Right atrium auricular region (tissue), 2 donors: ENCODE results near the gene MANF. TPM values are rescaled to one million over a fixed set of nuclear protein-coding genes. Genes with fewer than 3 reads are reported as not detected.

Source experiments
- DNase-seq: peaks from one replicate; pipeline ENCODE4 v3.0.0-alpha.2; 2019; ENCODE audit warnings: low spot score
- H3K27ac ChIP-seq, 2 donors: fragments of 200-600 bp; sonication (generic); 1 replicate in 1 of 2; 2 replicates in 1 of 2; pipeline ENCODE4 v1.5.1; 2016 to 2019
- H3K27me3 ChIP-seq, 2 donors: fragments of 200-600 bp; sonication (generic); one replicate each; pipeline versions ENCODE4 v1.5.1 to v1.6.0; 2017 to 2019
- H3K36me3 ChIP-seq: fragments of 200-600 bp; sonication (generic); one replicate; pipeline ENCODE4 v1.5.1; 2016
- H3K4me1 ChIP-seq, 2 donors: fragments of 200-600 bp; sonication (generic); one replicate each; pipeline versions ENCODE4 v1.5.1 to v1.6.0; 2017 to 2019
- H3K4me3 ChIP-seq, 2 donors: fragments of 200-600 bp; sonication (generic); 1 replicate in 1 of 2; 2 replicates in 1 of 2; pipeline ENCODE4 v1.5.1; 2017 to 2019; ENCODE audit warnings: mild to moderate bottlenecking in 1 of 2, moderate library complexity in 1 of 2
- H3K9me3 ChIP-seq, 2 donors: fragments of 200-600 bp; sonication (generic); one replicate each; pipeline ENCODE4 v1.5.1; 2019
- CTCF ChIP-seq, 2 donors: fragments of 200-600 bp; sonication (generic); IDR thresholded peaks; one replicate each; pipeline ENCODE4 v1.5.1; 2019; ENCODE audit warnings: antibody characterized with exemption in 2 of 2
- total RNA-seq, 2 donors: library from RNA; depleted of rRNA; stranded (reverse); fragments of >200 nt; gene quantifications; one replicate each; pipeline ENCODE4 v1.1.0, GENCODE V29; 2016

MANF gene
- total RNA-seq, 2 donors from 2014 or later: 41.7 to 46.9 TPM

- DNase-seq: no peak
- no peak for TF ChIP-seq CTCF (IDR thresholded peaks at IDR 0.05)
Measured at GRCh38 chr3:51374456-51374855, 10.6 kb upstream of the MANF start.

DNA sequence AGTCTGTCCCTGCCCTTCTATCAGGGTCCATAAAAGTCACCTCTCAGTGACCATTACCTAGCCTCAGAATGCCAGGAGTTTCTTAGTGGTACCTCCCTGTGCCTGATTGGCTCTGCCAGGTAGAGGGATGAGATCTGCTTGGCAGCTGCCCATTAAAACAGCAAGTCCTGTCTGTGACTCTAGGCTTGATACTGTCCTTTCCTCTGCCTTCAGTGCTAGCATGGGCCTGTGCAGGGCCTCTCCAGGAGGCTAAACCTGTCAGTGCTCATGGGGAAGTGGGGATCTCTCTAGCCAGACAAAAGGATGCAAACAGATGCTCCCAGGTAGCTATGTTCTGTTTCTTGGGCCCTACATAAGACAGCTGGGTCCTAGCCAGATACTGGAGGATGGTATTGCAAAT lies 10.0 kb upstream of the MANF start:
- H3K27me3 ChIP-seq: no peaks in the 10 kb centered on the region
- H3K9me3 ChIP-seq: no peaks in the 10 kb centered on the region
- no peak overlapping the region for H3K27ac ChIP-seq
- H3K4me1 ChIP-seq: no peaks in the 10 kb centered on the region
- no peaks in the 10 kb centered on the region for H3K36me3 ChIP-seq
- no peak overlapping the region for H3K4me3 ChIP-seq
- no peak for DNase-seq
- TF ChIP-seq CTCF (IDR thresholded peaks at IDR 0.05): no peak

More at GRCh38 chr3:51374456-51374855, 10.6 kb upstream of the MANF start:
- H3K4me3 ChIP-seq: no peak overlapping the region
- no peak overlapping the region for H3K27ac ChIP-seq
- no peaks in the 10 kb centered on the region for H3K36me3 ChIP-seq
- no peaks in the 10 kb centered on the region for H3K27me3 ChIP-seq
- H3K4me1 ChIP-seq: no peaks in the 10 kb centered on the region
- H3K9me3 ChIP-seq: no peaks in the 10 kb centered on the region

DNA sequence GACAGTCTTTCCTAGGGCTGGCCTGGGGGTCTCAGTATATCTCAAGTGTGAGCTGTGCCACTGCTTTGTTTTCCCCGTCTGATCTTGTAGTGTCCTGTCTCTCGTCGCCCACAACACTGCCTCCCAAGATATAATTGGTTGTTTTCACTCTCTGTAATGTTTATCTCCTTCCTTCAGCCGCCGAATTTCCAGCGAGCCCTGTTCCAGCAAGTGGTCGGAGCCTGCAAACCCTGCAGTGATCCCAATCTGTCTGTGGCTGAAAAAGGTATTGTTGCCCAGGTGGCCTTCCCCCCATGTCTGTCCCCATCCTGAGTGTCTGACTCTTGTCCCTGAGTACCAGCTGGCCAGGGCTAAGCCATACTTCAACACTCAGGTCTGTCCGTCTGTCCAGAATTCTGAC lies 9.5 kb upstream of the MANF start:
- no peak for DNase-seq
- TF ChIP-seq CTCF (IDR thresholded peaks at IDR 0.05): no peak

GRCh38 chr3:51378065-51378464 lies 7.0 kb upstream of the MANF start:
- Histone ChIP-seq H3K4me1 (no peaks in the 10 kb centered on the region), H3K27me3 (no peaks in the 10 kb centered on the region)
- no peak for DNase-seq

More for the DNA sequence above, 9.5 kb upstream of the MANF start:
- no peaks in the 10 kb centered on the region for H3K36me3 ChIP-seq
- H3K4me1 ChIP-seq: no peaks in the 10 kb centered on the region
- H3K4me3 ChIP-seq: no peak overlapping the region
- H3K27me3 ChIP-seq: no peaks in the 10 kb centered on the region
- no peak overlapping the region for H3K27ac ChIP-seq
- H3K9me3 ChIP-seq: no peaks in the 10 kb centered on the region

GRCh38 chr3:51378726-51379125 lies 6.4 kb upstream of the MANF start:
- no peaks in the 10 kb centered on the region for H3K27me3 ChIP-seq
- no peak for TF ChIP-seq CTCF (IDR thresholded peaks at IDR 0.05)
- no peak overlapping the region for H3K4me3 ChIP-seq
- no peak overlapping the region for H3K27ac ChIP-seq
- peaks cover 0 to 5% of the 10 kb centered on the region in 2 donors for H3K4me1 ChIP-seq
- H3K36me3 ChIP-seq: no peaks in the 10 kb centered on the region
- DNase-seq: no peak
- H3K9me3 ChIP-seq: no peaks in the 10 kb centered on the region

More at GRCh38 chr3:51378065-51378464, 7.0 kb upstream of the MANF start:
- Histone ChIP-seq H3K4me3 (no peak overlapping the region), H3K36me3 (no peaks in the 10 kb centered on the region), H3K9me3 (no peaks in the 10 kb centered on the region), H3K27ac (no peak overlapping the region)
- no peak for TF ChIP-seq CTCF (IDR thresholded peaks at IDR 0.05)

DNA sequence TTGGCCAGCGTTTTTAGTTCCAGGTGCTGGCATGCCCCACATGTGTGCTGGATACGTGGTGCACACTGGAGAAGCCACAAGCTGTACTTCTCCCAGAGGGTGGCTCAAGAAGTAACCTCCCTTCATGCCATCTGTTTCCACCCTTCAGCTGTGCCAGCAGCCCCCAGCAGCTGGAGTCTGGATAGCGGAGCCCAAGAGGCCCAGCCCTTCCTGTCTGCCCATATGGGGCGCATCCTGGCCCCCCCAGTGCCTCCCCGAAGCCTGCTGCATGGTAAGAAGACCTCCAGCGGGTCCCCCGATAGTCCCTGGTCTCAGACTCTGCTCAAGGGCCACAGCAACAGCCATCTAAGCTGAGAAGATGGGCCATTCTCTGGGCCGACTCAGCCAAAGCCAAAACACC lies 5.8 kb upstream of the MANF start:
- H3K4me1 ChIP-seq: peaks cover 0 to 11% of the 10 kb centered on the region in 2 donors
- H3K27me3 ChIP-seq: no peaks in the 10 kb centered on the region
- H3K4me3 ChIP-seq: no peak overlapping the region
- no peaks in the 10 kb centered on the region for H3K9me3 ChIP-seq
- no peaks in the 10 kb centered on the region for H3K36me3 ChIP-seq
- H3K27ac ChIP-seq: no peak overlapping the region
- no peak for TF ChIP-seq CTCF (IDR thresholded peaks at IDR 0.05)
- no peak for DNase-seq
